GM12801 (cell line): ENCODE measurements around the gene PDZD8.

ENCODE experiments used
- CTCF ChIP-seq: IDR thresholded peaks from one replicate; pipeline ENCODE4 v1.5.1; 2011; ENCODE audit warnings: control low read depth; ENCODE audit not compliant: insufficient read length; ENCODE audit errors: extremely low read depth

PDZD8 gene

GRCh38 chr10:117408436-117409384, 33.5 kb upstream of the PDZD8 start:
- no peak for TF ChIP-seq CTCF

- TF ChIP-seq CTCF = no peak
Measured at GRCh38 chr10:117405730-117406129, 30.5 kb upstream of the PDZD8 start.

DNA sequence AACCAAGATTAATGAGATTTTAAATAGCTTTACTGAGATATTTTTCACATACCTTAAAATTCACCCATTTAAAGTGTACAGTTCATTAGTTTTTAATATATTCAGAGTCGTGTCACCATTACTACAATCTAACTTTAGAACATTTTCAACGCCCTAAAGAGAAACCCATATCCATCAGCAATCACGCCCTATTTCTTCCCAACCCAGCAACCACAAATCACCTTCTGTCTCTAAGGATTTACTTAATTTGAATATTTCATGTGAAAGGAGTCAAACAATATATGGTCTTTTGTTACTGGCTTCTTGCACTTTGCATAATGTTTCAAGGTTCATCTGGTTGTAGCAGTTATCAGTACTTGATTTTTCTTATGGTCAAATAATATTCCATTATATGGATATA, 25.1 kb upstream of the PDZD8 start:
- TF ChIP-seq CTCF = no peak

DNA sequence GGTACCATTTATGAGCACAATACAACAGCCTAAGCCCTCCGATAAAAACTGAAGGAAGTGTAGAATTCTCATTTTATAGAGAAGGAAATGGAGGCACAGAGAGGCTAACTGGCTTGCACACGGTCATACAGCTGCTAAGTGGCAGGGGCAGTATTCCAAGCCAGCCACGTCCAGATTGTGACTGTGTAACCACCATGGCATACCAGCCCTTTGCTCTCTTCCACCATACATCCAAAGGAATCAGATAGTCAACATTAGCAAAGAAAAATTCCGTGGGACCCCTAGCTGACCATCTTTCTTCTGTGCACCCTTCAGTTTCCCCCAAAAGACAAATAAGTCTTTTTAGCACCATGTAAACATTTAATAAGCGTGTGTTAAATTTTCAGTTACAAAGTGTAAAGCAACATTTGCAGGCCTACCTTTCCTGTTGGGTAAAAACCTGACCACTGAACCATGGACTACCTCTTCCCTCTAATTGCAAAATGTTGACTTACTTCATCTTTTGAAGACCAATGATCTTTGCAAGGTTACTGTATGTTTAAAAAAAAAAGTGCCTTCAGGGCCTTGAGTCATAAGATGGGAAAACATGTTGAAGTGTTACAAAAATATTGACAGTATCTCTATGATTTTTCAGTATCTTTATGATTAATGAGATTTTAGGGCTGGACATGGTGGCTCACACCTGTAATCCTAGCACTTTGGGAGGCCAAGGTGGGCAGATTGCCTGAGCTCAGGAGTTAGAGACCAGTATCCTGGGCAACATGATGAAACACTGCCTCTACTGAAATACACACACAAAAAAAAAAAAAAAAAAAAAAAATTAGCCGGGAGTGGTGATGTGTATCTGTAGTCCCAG, 24.3 kb upstream of the PDZD8 start:
- TF ChIP-seq CTCF = no peak

DNA sequence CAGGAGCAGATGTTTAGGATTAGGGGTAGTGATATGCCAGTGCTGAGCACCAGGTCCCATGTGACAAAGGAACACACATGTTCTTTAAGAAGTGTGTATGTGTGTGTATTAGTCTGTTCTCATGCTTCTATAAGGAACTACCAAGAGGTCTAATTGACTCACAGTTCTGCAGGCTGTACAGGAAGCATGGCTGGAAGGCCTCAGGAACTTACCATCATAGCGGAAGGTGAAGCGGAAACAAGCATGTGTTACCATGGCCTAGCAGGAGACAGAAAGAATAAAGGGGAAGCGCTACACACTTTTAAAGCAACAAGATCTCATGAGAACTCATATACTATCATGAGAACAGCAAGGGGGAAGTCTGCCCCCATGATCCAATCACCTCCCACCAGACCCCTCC, 22.8 kb upstream of the PDZD8 start:
- no peak for TF ChIP-seq CTCF

DNA sequence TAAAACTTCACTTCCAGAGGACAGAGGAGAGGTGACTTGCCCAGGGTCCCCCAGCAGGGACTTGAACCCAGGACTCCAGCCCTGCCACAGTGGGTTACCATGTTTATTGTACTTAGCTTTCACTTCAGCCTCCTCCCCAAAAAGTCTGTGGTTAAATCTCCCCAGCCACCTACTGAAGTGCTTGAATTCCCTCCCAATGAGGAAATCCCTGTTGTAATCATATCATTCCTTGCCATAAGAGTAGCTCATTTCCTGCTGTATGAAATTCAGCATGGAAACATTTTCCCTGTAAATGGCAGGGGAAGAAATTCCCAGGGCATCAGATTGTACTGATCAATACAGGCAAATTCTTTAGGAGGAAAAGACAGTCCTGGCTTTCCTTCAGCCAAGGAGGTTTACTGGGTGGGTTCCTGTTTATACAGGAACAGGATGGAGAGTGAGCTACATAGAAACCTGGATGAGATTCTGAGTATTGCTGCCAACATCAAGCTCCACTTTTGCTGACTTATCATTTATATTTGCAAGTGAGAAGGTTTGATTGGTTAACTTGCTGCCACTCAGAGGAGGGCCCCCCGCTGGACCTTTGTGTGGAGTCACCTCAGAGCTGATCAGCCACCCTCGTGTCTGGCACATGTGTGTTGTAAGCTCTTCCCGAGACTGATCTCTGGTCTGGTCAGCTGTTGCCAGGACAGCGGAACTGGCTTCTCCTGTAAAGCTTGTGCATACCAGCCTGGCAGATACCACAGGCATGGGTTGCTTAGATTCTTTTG, 16.4 kb upstream of the PDZD8 start:
- no peak for TF ChIP-seq CTCF

- TF ChIP-seq CTCF = no peak
Measured at GRCh38 chr10:117390420-117390819, 15.2 kb upstream of the PDZD8 start.
